ENCODE data around the gene SKIC2. TPM values are rescaled to one million over a fixed set of nuclear protein-coding genes. Genes with fewer than 3 reads are reported as not detected.

SKIC2 gene
- total RNA-seq, 1 donor from 2014 or later: 32.9 TPM

- intact Hi-C loops (cut with micrococcal nuclease): no loop called here
- H3K4me3 ChIP-seq: no peak overlapping the region
- H3K4me1 ChIP-seq: peaks cover 22% of the 10 kb centered on the region
- no peak for TF ChIP-seq CTCF (IDR thresholded peaks at IDR 0.05; ENCODE audit: borderline replicate concordance)
- peaks cover 82% of the 10 kb centered on the region for H3K36me3 ChIP-seq
- no peak overlapping the region for H3K27ac ChIP-seq (replicated peaks)
- H3K27me3 ChIP-seq (ENCODE audit: low read depth): no peaks in the 10 kb centered on the region
- DNase-seq: no peak
- no peaks in the 10 kb centered on the region for H3K9me3 ChIP-seq (replicated peaks)
Measured at GRCh38 chr6:31966997-31967925, 8.3 kb downstream of the SKIC2 start.

- Histone ChIP-seq H3K27ac (replicated peaks) (no peak overlapping the region), H3K27me3 (ENCODE audit: low read depth) (no peaks in the 10 kb centered on the region), H3K36me3 (peaks cover 75% of the 10 kb centered on the region), H3K4me3 (no peak overlapping the region), H3K9me3 (replicated peaks) (no peaks in the 10 kb centered on the region), H3K4me1 (peaks cover 28% of the 10 kb centered on the region)
- intact Hi-C loops (cut with micrococcal nuclease): no loop called here
- TF ChIP-seq CTCF (IDR thresholded peaks at IDR 0.05; ENCODE audit: borderline replicate concordance): no peak
- no peak for DNase-seq
Measured at GRCh38 chr6:31967926-31968320, 8.9 kb downstream of the SKIC2 start.

GRCh38 chr6:31968326-31968725, 9.4 kb downstream of the SKIC2 start:
- no peaks in the 10 kb centered on the region for H3K27me3 ChIP-seq (ENCODE audit: low read depth)
- peaks cover 71% of the 10 kb centered on the region for H3K36me3 ChIP-seq
- H3K9me3 ChIP-seq (replicated peaks): no peaks in the 10 kb centered on the region
- no peak for TF ChIP-seq CTCF (IDR thresholded peaks at IDR 0.05; ENCODE audit: borderline replicate concordance)
- H3K4me3 ChIP-seq: no peak overlapping the region
- peaks cover 32% of the 10 kb centered on the region for H3K4me1 ChIP-seq
- no peak for DNase-seq
- no peak overlapping the region for H3K27ac ChIP-seq (replicated peaks)
- intact Hi-C loops (cut with micrococcal nuclease): no loop called here

- intact Hi-C loops (cut with micrococcal nuclease): no loop called here
- Histone ChIP-seq H3K9me3 (replicated peaks) (no peaks in the 10 kb centered on the region), H3K27me3 (ENCODE audit: low read depth) (no peaks in the 10 kb centered on the region), H3K36me3 (peaks cover 64% of the 10 kb centered on the region), H3K4me3 (no peak overlapping the region), H3K27ac (replicated peaks) (no peak overlapping the region), H3K4me1 (peaks cover 38% of the 10 kb centered on the region)
- no peak for DNase-seq
- TF ChIP-seq CTCF (IDR thresholded peaks at IDR 0.05; ENCODE audit: borderline replicate concordance): no peak
Measured at GRCh38 chr6:31968791-31969711, 10.1 kb downstream of the SKIC2 start.

- Histone ChIP-seq H3K36me3 (peaks cover 55% of the 10 kb centered on the region), H3K27me3 (ENCODE audit: low read depth) (no peaks in the 10 kb centered on the region), H3K9me3 (replicated peaks) (no peaks in the 10 kb centered on the region), H3K27ac (replicated peaks) (no peak overlapping the region), H3K4me1 (peaks cover 38% of the 10 kb centered on the region), H3K4me3 (no peak overlapping the region)
- DNase-seq: no peak
- intact Hi-C loops (cut with micrococcal nuclease): no loop called here
- TF ChIP-seq CTCF (IDR thresholded peaks at IDR 0.05; ENCODE audit: borderline replicate concordance): no peak
Measured at GRCh38 chr6:31969712-31970603, 11.0 kb downstream of the SKIC2 start.

Data from left ventricle myocardium inferior (tissue), 1 donor.